Stomach (tissue), 4 donors: Measurements from ENCODE around the gene TRH.

Experiments
- EP300 ChIP-seq: sonication (generic); formaldehyde crosslinking; IDR thresholded peaks from one replicate; pipeline ENCODE4 v1.6.1; 2017; ENCODE audit warnings: antibody characterized with exemption
- POLR2A ChIP-seq, 4 donors: fragments of 450-650 bp; IDR thresholded peaks; one replicate each; pipeline ENCODE4 v1.6.1; 2016; ENCODE audit warnings: antibody characterized with exemption in 4 of 4, control low read depth in 2 of 4, mild to moderate bottlenecking in 1 of 4, moderate library complexity in 1 of 4
- POLR2AphosphoS5 ChIP-seq, 3 donors: sonication (generic); formaldehyde crosslinking; IDR thresholded peaks; one replicate each; pipeline ENCODE4 v1.6.1; 2016; ENCODE audit warnings: antibody characterized with exemption in 3 of 3
- TF ChIP-seq, protein P1 (sequence below), 7 experiments: fragments of 450-650 bp in 4 of 7; fragments of 200-600 bp in 3 of 7; sonication (generic) in 3 of 7; IDR thresholded peaks; one replicate each; pipeline ENCODE4 v1.5.1; 2016 to 2019; ENCODE audit warnings: antibody characterized with exemption in 7 of 7, control low read depth in 2 of 7, mild to moderate bottlenecking in 1 of 7

DNA sequence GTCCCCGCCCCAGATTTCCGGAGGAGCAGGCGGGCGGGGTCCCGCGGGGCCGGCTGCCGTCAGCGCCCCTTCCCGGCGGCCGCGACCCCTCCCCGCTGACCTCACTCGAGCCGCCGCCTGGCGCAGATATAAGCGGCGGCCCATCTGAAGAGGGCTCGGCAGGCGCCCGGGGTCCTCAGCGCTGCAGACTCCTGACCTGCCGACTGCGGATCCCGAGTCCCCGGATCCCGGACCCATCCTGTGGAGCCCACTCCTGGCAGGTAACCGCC lies at the start of gene TRH:
- TF ChIP-seq, protein P1, sequence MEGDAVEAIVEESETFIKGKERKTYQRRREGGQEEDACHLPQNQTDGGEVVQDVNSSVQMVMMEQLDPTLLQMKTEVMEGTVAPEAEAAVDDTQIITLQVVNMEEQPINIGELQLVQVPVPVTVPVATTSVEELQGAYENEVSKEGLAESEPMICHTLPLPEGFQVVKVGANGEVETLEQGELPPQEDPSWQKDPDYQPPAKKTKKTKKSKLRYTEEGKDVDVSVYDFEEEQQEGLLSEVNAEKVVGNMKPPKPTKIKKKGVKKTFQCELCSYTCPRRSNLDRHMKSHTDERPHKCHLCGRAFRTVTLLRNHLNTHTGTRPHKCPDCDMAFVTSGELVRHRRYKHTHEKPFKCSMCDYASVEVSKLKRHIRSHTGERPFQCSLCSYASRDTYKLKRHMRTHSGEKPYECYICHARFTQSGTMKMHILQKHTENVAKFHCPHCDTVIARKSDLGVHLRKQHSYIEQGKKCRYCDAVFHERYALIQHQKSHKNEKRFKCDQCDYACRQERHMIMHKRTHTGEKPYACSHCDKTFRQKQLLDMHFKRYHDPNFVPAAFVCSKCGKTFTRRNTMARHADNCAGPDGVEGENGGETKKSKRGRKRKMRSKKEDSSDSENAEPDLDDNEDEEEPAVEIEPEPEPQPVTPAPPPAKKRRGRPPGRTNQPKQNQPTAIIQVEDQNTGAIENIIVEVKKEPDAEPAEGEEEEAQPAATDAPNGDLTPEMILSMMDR (IDR thresholded peaks at IDR 0.05) = no peak
- TF ChIP-seq EP300 = no peak
- no peak for TF ChIP-seq POLR2A (IDR thresholded peaks at IDR 0.05)
- TF ChIP-seq POLR2AphosphoS5 (IDR thresholded peaks at IDR 0.05) = no peak
